Neural cell (in vitro differentiated cells): ENCODE data around the gene ZMYND10. TPM values are rescaled to one million over a fixed set of nuclear protein-coding genes. Genes with fewer than 3 reads are reported as not detected.

Experiments
- H2AFZ ChIP-seq: fragments of 200-600, 300-800 bp; sonication (generic), shearing (Covaris generic); 2 replicates; pipeline ENCODE4 v1.6.0; 2014; ENCODE audit warnings: low read depth, mild to moderate bottlenecking, antibody characterized with exemption, low read length, moderate library complexity
- H3F3A ChIP-seq: fragments of 200-600 bp; shearing (Covaris generic); 2 replicates; pipeline ENCODE4 v1.6.1; 2016; ENCODE audit warnings: mild to moderate bottlenecking, moderate library complexity, mixed read lengths, antibody characterized with exemption, low read length; ENCODE audit not compliant: insufficient read depth, poor library complexity, severe bottlenecking
- H3K27ac ChIP-seq: fragments of 200-600, 300-800 bp; sonication (generic), shearing (Covaris generic); 2 replicates; pipeline ENCODE4 v1.5.1; 2014; ENCODE audit warnings: mild to moderate bottlenecking, low read length, moderate library complexity
- H3K27me3 ChIP-seq: fragments of 300-800, 200-600 bp; sonication (generic), shearing (Covaris generic); 2 replicates; pipeline ENCODE4 v1.6.0; 2014; ENCODE audit warnings: mild to moderate bottlenecking, low read depth, low read length, moderate library complexity; ENCODE audit not compliant: insufficient read depth
- H3K36me3 ChIP-seq: fragments of 300-800, 200-600 bp; sonication (generic), shearing (Covaris generic); 2 replicates; pipeline ENCODE4 v1.5.1; 2014; ENCODE audit warnings: mild to moderate bottlenecking, antibody characterized with exemption, low read length, moderate library complexity; ENCODE audit not compliant: insufficient read depth
- H3K4me2 ChIP-seq: fragments of 300-800, 200-600 bp; sonication (generic), shearing (Covaris generic); 2 replicates; pipeline ENCODE4 v1.6.0; 2014; ENCODE audit warnings: mild to moderate bottlenecking, low read length
- H3K4me3 ChIP-seq: fragments of 300-800, 200-600 bp; sonication (generic), shearing (Covaris generic); 2 replicates; pipeline ENCODE4 v1.5.1; 2014; ENCODE audit warnings: mild to moderate bottlenecking, low read length, moderate library complexity
- H3K79me2 ChIP-seq: fragments of 200-600 bp; shearing (Covaris generic); replicated peaks from 2 replicates; pipeline ENCODE4 v1.6.0; 2014; ENCODE audit warnings: mild to moderate bottlenecking, low read length, moderate library complexity; ENCODE audit not compliant: insufficient read depth
- H3K9ac ChIP-seq: fragments of 300-800, 200-600 bp; sonication (generic), shearing (Covaris generic); 2 replicates; pipeline ENCODE4 v1.6.1; 2016; ENCODE audit warnings: mild to moderate bottlenecking, low read length, mixed read lengths
- H3K9me2 ChIP-seq: fragments of 200-600 bp; shearing (Covaris generic); 2 replicates; pipeline ENCODE4 v1.6.1; 2016; ENCODE audit warnings: mild to moderate bottlenecking, low read length, mixed read lengths; ENCODE audit not compliant: insufficient read depth
- H3K9me3 ChIP-seq: fragments of 200-600, 300-800 bp; sonication (generic), shearing (Covaris generic); 2 replicates; pipeline ENCODE4 v1.6.1; 2016; ENCODE audit warnings: mild to moderate bottlenecking, mixed run types, low read length, moderate library complexity, mixed read lengths
- H4K20me1 ChIP-seq: fragments of 200-600 bp; shearing (Covaris generic); 2 replicates; pipeline ENCODE4 v1.6.1; 2016; ENCODE audit warnings: mild to moderate bottlenecking, mixed run types; ENCODE audit not compliant: insufficient read depth
- EP300 ChIP-seq: fragments of 450-650 bp; conservative IDR thresholded peaks from 2 replicates; pipeline ENCODE4 v1.6.1; 2014; ENCODE audit warnings: antibody characterized with exemption, mild to moderate bottlenecking, moderate library complexity; ENCODE audit not compliant: poor library complexity, severe bottlenecking
- EZH2 ChIP-seq: fragments of 200-600, 300-800 bp; shearing (Covaris generic), sonication (generic); IDR thresholded peaks from 2 replicates; pipeline ENCODE4 v1.6.1; 2014; ENCODE audit warnings: antibody characterized with exemption, low read length, borderline replicate concordance, mild to moderate bottlenecking; ENCODE audit not compliant: insufficient read depth, poor library complexity, severe bottlenecking
- MXI1 ChIP-seq: fragments of 450-650 bp; conservative IDR thresholded peaks from 2 replicates; pipeline ENCODE4 v1.6.1; 2014; ENCODE audit warnings: antibody characterized with exemption, mild to moderate bottlenecking; ENCODE audit not compliant: poor library complexity, severe bottlenecking
- POLR2AphosphoS5 ChIP-seq: IDR thresholded peaks from 2 replicates; pipeline ENCODE4 v1.6.1; 2012
- RAD21 ChIP-seq: fragments of 450-650 bp; conservative IDR thresholded peaks from 2 replicates; pipeline ENCODE4 v1.6.1; 2014; ENCODE audit warnings: antibody characterized with exemption, mild to moderate bottlenecking, moderate library complexity
- REST ChIP-seq: IDR thresholded peaks from 2 replicates; pipeline ENCODE4 v1.6.1; 2012; ENCODE audit warnings: borderline replicate concordance
- SMC3 ChIP-seq: fragments of 450-650 bp; conservative IDR thresholded peaks from 2 replicates; pipeline ENCODE4 v1.6.1; 2014; ENCODE audit warnings: antibody characterized with exemption, mild to moderate bottlenecking, moderate library complexity; ENCODE audit not compliant: poor library complexity
- TAF1 ChIP-seq: IDR thresholded peaks from 2 replicates; pipeline ENCODE4 v1.6.1; 2012; ENCODE audit warnings: low read depth
- polyA plus RNA-seq: library from polyadenylated mRNA; depleted of rRNA; stranded (reverse); fragments of >200 nt; gene quantifications from 2 replicates; pipeline ENCODE4 v1.2.3, GENCODE V29; 2014
- TF ChIP-seq, protein P1 (sequence below): fragments of 450-650 bp; IDR thresholded peaks from 2 replicates; pipeline ENCODE4 v1.5.1; 2014; ENCODE audit warnings: antibody characterized with exemption, mild to moderate bottlenecking, moderate library complexity; ENCODE audit not compliant: poor library complexity, severe bottlenecking

The ZMYND10 gene
- polyA plus RNA-seq, 1 donor from 2014 or later = 5.2 TPM

DNA sequence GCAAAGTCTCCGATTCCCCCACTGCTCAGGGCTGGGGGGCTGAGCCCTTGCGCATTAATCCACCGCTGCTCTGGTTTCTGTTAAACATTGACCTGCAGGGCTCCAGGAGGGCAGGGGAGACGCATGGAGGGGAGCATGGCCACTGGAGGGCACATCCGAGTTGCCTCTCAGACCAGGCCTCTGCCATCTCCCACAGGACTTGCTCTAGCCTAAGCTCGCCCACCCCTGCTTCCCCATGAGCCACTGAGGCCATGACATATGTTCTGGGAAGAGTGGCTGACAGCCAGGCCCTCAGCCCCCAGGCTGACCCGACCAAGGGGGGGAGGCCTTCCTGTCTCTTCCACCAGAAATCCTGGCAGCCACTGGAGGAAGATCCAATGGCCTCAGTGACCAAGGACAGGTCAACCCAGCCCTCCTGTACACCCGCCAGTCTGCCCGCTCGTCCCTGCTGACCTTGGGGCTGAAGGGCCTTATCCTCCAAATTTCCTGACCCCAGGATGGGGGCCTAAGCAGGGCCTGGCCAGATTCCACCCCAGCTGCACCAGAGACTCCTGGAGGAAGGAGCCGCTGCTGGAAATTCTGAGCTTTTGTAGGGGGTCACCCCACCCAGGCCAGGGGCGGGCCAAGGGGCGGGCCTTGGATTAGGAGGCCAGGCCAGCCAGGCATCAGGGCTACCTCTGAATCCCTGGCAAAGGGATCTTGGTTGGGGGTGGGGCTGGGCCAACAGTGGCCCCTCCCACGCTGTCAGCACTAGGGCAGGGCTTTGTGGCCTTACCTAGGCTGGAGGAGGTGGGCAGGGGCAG is 42.3 kb downstream of the ZMYND10 start, which contains the start of gene HYAL1:
Gene HYAL1 (minus strand): TSS at position 562 of the 803 bp plus-strand sequence. CDS start 618 bp downstream, outside the sequence.
- Histone ChIP-seq H3K36me3 (no peaks in the 10 kb centered on the region), H3K9me2 (no peaks in the 10 kb centered on the region), H4K20me1 (no peaks in the 10 kb centered on the region), H3K4me2 (no peak within 1 kb of the TSS), H3K27me3 (no peaks in the 10 kb centered on the region), H2AFZ (no peak within 1 kb of the TSS), H3K27ac (no peak within 1 kb of the TSS), H3K4me3 (no peak within 1 kb of the TSS), H3K79me2 (no peaks in the 10 kb centered on the region), H3K9ac (no peak within 1 kb of the TSS), H3F3A (no peaks in the 10 kb centered on the region), H3K9me3 (no peaks in the 10 kb centered on the region)
- TF ChIP-seq TAF1 (no peak), SMC3 (no peak), EZH2 (no peak), REST (no peak), RAD21 (no peak), MXI1 (no peak), POLR2AphosphoS5 (no peak), EP300 (no peak)
- TF ChIP-seq, protein P1, sequence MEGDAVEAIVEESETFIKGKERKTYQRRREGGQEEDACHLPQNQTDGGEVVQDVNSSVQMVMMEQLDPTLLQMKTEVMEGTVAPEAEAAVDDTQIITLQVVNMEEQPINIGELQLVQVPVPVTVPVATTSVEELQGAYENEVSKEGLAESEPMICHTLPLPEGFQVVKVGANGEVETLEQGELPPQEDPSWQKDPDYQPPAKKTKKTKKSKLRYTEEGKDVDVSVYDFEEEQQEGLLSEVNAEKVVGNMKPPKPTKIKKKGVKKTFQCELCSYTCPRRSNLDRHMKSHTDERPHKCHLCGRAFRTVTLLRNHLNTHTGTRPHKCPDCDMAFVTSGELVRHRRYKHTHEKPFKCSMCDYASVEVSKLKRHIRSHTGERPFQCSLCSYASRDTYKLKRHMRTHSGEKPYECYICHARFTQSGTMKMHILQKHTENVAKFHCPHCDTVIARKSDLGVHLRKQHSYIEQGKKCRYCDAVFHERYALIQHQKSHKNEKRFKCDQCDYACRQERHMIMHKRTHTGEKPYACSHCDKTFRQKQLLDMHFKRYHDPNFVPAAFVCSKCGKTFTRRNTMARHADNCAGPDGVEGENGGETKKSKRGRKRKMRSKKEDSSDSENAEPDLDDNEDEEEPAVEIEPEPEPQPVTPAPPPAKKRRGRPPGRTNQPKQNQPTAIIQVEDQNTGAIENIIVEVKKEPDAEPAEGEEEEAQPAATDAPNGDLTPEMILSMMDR = no peak

GRCh38 chr3:50302095-50303012 is 43.2 kb downstream of the ZMYND10 start:
- TF ChIP-seq EP300 (no peak), SMC3 (no peak), POLR2AphosphoS5 (no peak), RAD21 (no peak), TAF1 (no peak), REST (no peak), EZH2 (no peak), MXI1 (no peak)
- TF ChIP-seq, protein P1 = no peak
- no peak overlapping the region for H3K4me3 ChIP-seq
- H3K27ac ChIP-seq = no peak overlapping the region

More at GRCh38 chr3:50302095-50303012, 43.2 kb downstream of the ZMYND10 start:
- no peaks in the 10 kb centered on the region for H4K20me1 ChIP-seq
- no peaks in the 10 kb centered on the region for H3K9me3 ChIP-seq
- no peaks in the 10 kb centered on the region for H3K79me2 ChIP-seq
- no peaks in the 10 kb centered on the region for H3F3A ChIP-seq
- H3K9ac ChIP-seq = no peak overlapping the region
- H2AFZ ChIP-seq = no peak overlapping the region
- H3K27me3 ChIP-seq = no peaks in the 10 kb centered on the region
- no peaks in the 10 kb centered on the region for H3K9me2 ChIP-seq
- H3K4me2 ChIP-seq = no peak overlapping the region
- no peaks in the 10 kb centered on the region for H3K36me3 ChIP-seq
